ENCODE data around the gene BCR. TPM values are rescaled to one million over a fixed set of nuclear protein-coding genes. Genes with fewer than 3 reads are reported as not detected.

The BCR gene
- total and polyA plus RNA-seq, 2 of the 8 experiments (the other 6 are each of a cell fraction or from before 2014, with no cell fraction given): 66.7 to 130 TPM

DNA sequence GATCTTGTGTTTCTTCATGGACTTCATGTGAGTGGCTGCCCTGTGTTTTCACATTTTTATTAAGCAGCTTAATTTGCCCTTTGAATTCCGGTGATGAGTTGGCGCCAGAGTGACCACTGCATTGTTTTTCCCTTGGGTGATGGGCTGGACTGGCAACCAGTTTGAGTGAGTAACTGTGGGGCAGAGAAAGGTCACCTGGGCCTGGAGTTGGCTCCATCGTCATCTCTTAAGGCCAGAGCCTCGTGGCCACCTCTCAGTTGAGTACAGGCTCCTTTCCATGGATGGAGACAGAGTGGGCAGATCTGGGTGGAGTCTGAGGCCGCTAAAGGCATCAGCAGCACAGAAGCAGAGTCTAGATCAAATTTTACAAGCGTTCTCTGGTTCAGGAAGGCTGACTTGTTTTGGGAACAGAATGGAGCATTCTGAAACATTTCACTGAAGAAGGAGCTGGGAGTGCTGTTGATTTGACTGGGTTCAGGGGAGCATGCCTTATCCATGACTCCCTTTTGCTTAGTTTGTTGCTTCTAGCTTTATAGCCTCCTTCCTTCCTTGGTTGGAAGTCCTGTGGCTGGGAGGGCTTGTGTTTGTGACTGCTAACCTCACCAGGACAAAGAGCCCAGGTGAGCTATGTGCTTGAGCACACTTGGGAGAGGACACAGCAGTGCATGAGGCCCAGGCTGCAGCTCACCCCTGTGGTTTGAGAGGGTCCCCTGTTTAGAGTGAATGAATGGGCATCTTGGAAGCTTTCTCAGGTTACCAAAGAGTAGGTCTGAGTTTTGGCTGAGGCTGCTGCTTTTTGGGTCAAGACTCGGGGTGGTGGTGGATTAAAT lies 7.8 kb downstream of the BCR start:
- no peak overlapping the region; a peak in 1 of 7 replicates for H3K9ac ChIP-seq (replicated peaks in 1 of 4; ENCODE audit: extremely low read depth in 1 of 4, low read depth in 3 of 4, low read length in 3 of 4)
- H2AK5ac ChIP-seq (ENCODE audit: low read depth, low read length): no peak overlapping the region
- DNase-seq (ENCODE audit: low read depth in 1 of 2, low spot score in 2 of 2) (no peak), FAIRE-seq (no peak)
- ChIA-PET CTCF (ENCODE audit: partially characterized antibody) (interaction anchor here (0.6 to 24.3 kb wide), 7 partner anchors 9 to 109 kb away, joined by 3 to 358 read pairs (median 3); no protein-coding TSS in a partner anchor), POLR2A (ENCODE audit: partially characterized antibody) (no interaction called here)
- no peak overlapping the region for H3K4me3 ChIP-seq (ENCODE audit: extremely low read depth in 1 of 4, insufficient read depth in 2 of 4, low read depth in 3 of 4, low read length in 4 of 4)
- H2BK15ac ChIP-seq (ENCODE audit: low read length): 0 out of 2 replicates have a peak overlapping the region, but pooled peaks have one; percentile 49
- H3K18ac ChIP-seq (ENCODE audit: extremely low read depth, low read length): no peak overlapping the region
- no peak overlapping the region for H2BK120ac ChIP-seq (replicated peaks; ENCODE audit: low read depth, low read length)
- H3K14ac ChIP-seq (ENCODE audit: insufficient read length): no peak overlapping the region
- no peak overlapping the region for H2BK5ac ChIP-seq (ENCODE audit: low read depth, low read length)
- H3K23ac ChIP-seq (ENCODE audit: insufficient read length): no peak overlapping the region
- no peaks in the 10 kb centered on the region for H3K36me3 ChIP-seq (ENCODE audit: control insufficient read depth in 2 of 4, insufficient read depth in 4 of 4, low read length in 3 of 4)
- H3K4me1 ChIP-seq (replicated peaks in 1 of 4; ENCODE audit: control insufficient read depth in 3 of 4, insufficient read depth in 4 of 4, low read length in 3 of 4): peaks cover 8 to 31% (median 20%) of the 10 kb centered on the region in 4 experiments; a peak in 6 of 7 replicates
- 0 out of 2 replicates have a peak overlapping the region, but pooled peaks have one; percentile 25 for H2BK20ac ChIP-seq (ENCODE audit: low read length)
- H2BK12ac ChIP-seq (ENCODE audit: low read depth, low read length): no peak overlapping the region
- peaks cover 43 to 56% of the 10 kb centered on the region in 2 experiments for H4K20me1 ChIP-seq (replicated peaks in 1 of 2; ENCODE audit: control insufficient read depth in 1 of 2, insufficient read depth in 2 of 2, low read length in 2 of 2)
- no peak overlapping the region for H4K5ac ChIP-seq (ENCODE audit: insufficient read length, low read depth, low read length)
- no peak overlapping the region for H3K56ac ChIP-seq (replicated peaks; ENCODE audit: insufficient read length, low read depth, low read length)
- H3K79me2 ChIP-seq (ENCODE audit: control insufficient read depth in 1 of 2, insufficient read depth in 2 of 2, low read length in 2 of 2): peaks cover 51 to 99% of the 10 kb centered on the region in 2 experiments
- H4K8ac ChIP-seq (ENCODE audit: extremely low read depth, insufficient read depth, low read length): no peak overlapping the region
- H2AFZ ChIP-seq (ENCODE audit: low read length): no peak overlapping the region
- H3K9me3 ChIP-seq (ENCODE audit: insufficient read depth in 2 of 2, low read depth in 1 of 2, low read length in 1 of 2): no peaks in the 10 kb centered on the region
- WGBS, 2 experiments (ENCODE audit: extremely low coverage in 1 of 2, insufficient coverage in 1 of 2, insufficient read length in 1 of 2, insufficient replicate concordance in 2 of 2, low coverage in 1 of 2, low lambda C conversion rate in 2 of 2, missing lambda C conversion rate in 1 of 2): 89% methylated on average over 7 of the region's 7 CpGs; no CpG with 5 or more reads in 1 of the 2 experiments
- H3K4ac ChIP-seq (replicated peaks; ENCODE audit: insufficient read length, low read depth, low read length): no peak overlapping the region
- no peak overlapping the region for H4K91ac ChIP-seq (replicated peaks; ENCODE audit: insufficient read length, low read length)
- peak overlapping the region in 1 of 2 experiments; percentile 3; a peak in 1 of 4 replicates for H3K4me2 ChIP-seq (ENCODE audit: insufficient read depth in 1 of 2, low read depth in 2 of 2, low read length in 2 of 2)
- peaks cover 2% of the 10 kb centered on the region; the same call in 1 of the 2 replicates for H3K23me2 ChIP-seq (ENCODE audit: low read depth, low read length)
- no peaks in the 10 kb centered on the region for H3K27me3 ChIP-seq (replicated peaks in 1 of 4; ENCODE audit: control insufficient read depth in 3 of 4, extremely low read depth in 1 of 4, insufficient read depth in 3 of 4, low read length in 3 of 4)
- peaks cover 21% of the 10 kb centered on the region for H3K79me1 ChIP-seq (ENCODE audit: low read depth, low read length)
- H3K27ac ChIP-seq (ENCODE audit: low read depth, low read length): no peak overlapping the region
- no peak for TF ChIP-seq POU5F1 (IDR thresholded peaks at IDR 0.05; ENCODE audit: low read depth, low read length)
- TF ChIP-seq CEBPB (IDR thresholded peaks at IDR 0.05; ENCODE audit: low read depth, low read length): no peak
- TF ChIP-seq EP300 (IDR thresholded peaks at IDR 0.05; ENCODE audit: borderline replicate concordance in 1 of 2, low read depth in 2 of 2, low read length in 2 of 2): no peak
- TF ChIP-seq, protein P1, sequence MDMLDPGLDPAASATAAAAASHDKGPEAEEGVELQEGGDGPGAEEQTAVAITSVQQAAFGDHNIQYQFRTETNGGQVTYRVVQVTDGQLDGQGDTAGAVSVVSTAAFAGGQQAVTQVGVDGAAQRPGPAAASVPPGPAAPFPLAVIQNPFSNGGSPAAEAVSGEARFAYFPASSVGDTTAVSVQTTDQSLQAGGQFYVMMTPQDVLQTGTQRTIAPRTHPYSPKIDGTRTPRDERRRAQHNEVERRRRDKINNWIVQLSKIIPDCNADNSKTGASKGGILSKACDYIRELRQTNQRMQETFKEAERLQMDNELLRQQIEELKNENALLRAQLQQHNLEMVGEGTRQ (IDR thresholded peaks at IDR 0.05; ENCODE audit: low read length): no peak
- TF ChIP-seq BRCA1 (IDR thresholded peaks at IDR 0.05; ENCODE audit: low read depth, low read length): no peak
- TF ChIP-seq SP2 (IDR thresholded peaks at IDR 0.05; ENCODE audit: low read length): no peak
- TF ChIP-seq KDM4A (IDR thresholded peaks at IDR 0.05; ENCODE audit: low read depth, low read length, severe bottlenecking): no peak
- no peak for TF ChIP-seq TAF1 (IDR thresholded peaks at IDR 0.05; ENCODE audit: low read depth, low read length)
- TF ChIP-seq RAD21 (IDR thresholded peaks at IDR 0.05 in 1 of 2, conservative IDR thresholded peaks at IDR 0.05 in 1 of 2; ENCODE audit: low read depth in 2 of 2, low read length in 2 of 2): no peak
- no peak for TF ChIP-seq CREB1 (IDR thresholded peaks at IDR 0.05)
- no peak for TF ChIP-seq BACH1 (IDR thresholded peaks at IDR 0.05; ENCODE audit: low read length)

Data from H1 (cell line).